K562 (cell line): ENCODE data around the gene IRF3. TPM values are rescaled to one million over a fixed set of nuclear protein-coding genes. Genes with fewer than 3 reads are reported as not detected.

Experiments
- ARID4B ChIP-seq: sonication (generic); formaldehyde crosslinking; IDR thresholded peaks from 2 replicates; pipeline ENCODE4 v1.8.0; 2022; ENCODE audit warnings: mild to moderate bottlenecking, missing genetic modification reagents
- ATF3 ChIP-seq, 2 experiments: fragments of 450-650 bp in 1 of 2; sonication (generic) in 1 of 2; formaldehyde crosslinking in 1 of 2; IDR thresholded peaks in 1 of 2; conservative IDR thresholded peaks in 1 of 2; 2 replicates each; pipeline versions ENCODE4 v1.6.1 to v1.8.1; 2016 to 2023; ENCODE audit warnings: mild to moderate bottlenecking in 2 of 2, moderate library complexity in 2 of 2, inconsistent platforms in 1 of 2, missing genetic modification reagents in 1 of 2
- CSDE1 ChIP-seq, 2 experiments: fragments of 450-650 bp; IDR thresholded peaks; 2 replicates each; pipeline ENCODE4 v1.6.1; 2016; ENCODE audit warnings: mild to moderate bottlenecking in 1 of 2
- KAT2B ChIP-seq: IDR thresholded peaks from one replicate; pipeline ENCODE4 v1.6.1; 2012; ENCODE audit warnings: low read depth, mild to moderate bottlenecking, control low read depth, inconsistent platforms, low read length, moderate library complexity
- NFRKB ChIP-seq: fragments of 450-650 bp; IDR thresholded peaks from 2 replicates; pipeline ENCODE4 v1.6.1; 2016; ENCODE audit warnings: low read depth
- USF2 ChIP-seq: sonication (generic); formaldehyde crosslinking; IDR thresholded peaks from 2 replicates; pipeline ENCODE4 v1.5.0; 2020; ENCODE audit warnings: missing genetic modification reagents
- ZNF217 ChIP-seq: sonication (generic); formaldehyde crosslinking; IDR thresholded peaks from 2 replicates; pipeline ENCODE4 v1.8.0; 2022; ENCODE audit warnings: mild to moderate bottlenecking, missing genetic modification reagents
- polyA plus RNA-seq, 8 experiments: library from polyadenylated mRNA; depleted of rRNA in 4 of 8; stranded (reverse) in 5 of 8; unstranded in 3 of 8; fragments of >200 nt; fragmentation: Nextera tagmentation in 2 of 8; fragmentation: Illumina TruSeq in 1 of 8; extraction: Ambion mirVana in 2 of 8; extraction: Trizol in 1 of 8; gene quantifications; 2 replicates each; pipeline versions ENCODE4 v1.2.1 to v1.2.3, GENCODE V29; 2011 to 2014; ENCODE audit warnings: inconsistent platforms in 1 of 8, missing spikeins in 1 of 8
- total RNA-seq, 7 experiments: library from RNA; depleted of rRNA in 6 of 7; stranded (reverse); fragments of >200 nt in 6 of 7; fragmentation: Illumina TruSeq in 2 of 7; extraction: Trizol in 2 of 7; gene quantifications; 2 replicates each; pipeline versions ENCODE4 v1.2.1 to v1.2.3, GENCODE V29; 2011 to 2021; ENCODE audit warnings: low replicate concordance in 1 of 7
- TF ChIP-seq, protein P1 (sequence below): fragments of 450-650 bp; IDR thresholded peaks from 2 replicates; pipeline ENCODE4 v1.6.1; 2017; ENCODE audit warnings: antibody characterized with exemption
- TF ChIP-seq, protein P2 (sequence below): fragments of 250-450 bp; sonication (Bioruptor Pico); IDR thresholded peaks from 2 replicates; pipeline ENCODE4 v1.5.0; 2020; ENCODE audit warnings: mild to moderate bottlenecking, borderline replicate concordance
- TF ChIP-seq, protein P3 (sequence below): fragments of 450-650 bp; IDR thresholded peaks from 2 replicates; pipeline ENCODE4 v1.6.1; 2014; ENCODE audit warnings: low read depth, mild to moderate bottlenecking, moderate library complexity, borderline replicate concordance
- TF ChIP-seq, protein P4 (sequence below), 2 experiments: fragments of 450-650 bp; conservative IDR thresholded peaks; 2 replicates each; pipeline ENCODE4 v1.6.1; 2017; ENCODE audit warnings: mild to moderate bottlenecking in 2 of 2, moderate library complexity in 2 of 2

Gene IRF3
- total and polyA plus RNA-seq, 9 of the 15 experiments (the other 6 are each of a cell fraction or from before 2014, with no cell fraction given): 7.5 to 145 (median 65.4) TPM

GRCh38 chr19:49712397-49712859 is 46.8 kb upstream of the IRF3 start (continued):
- TF ChIP-seq USF2 (CRISPR knock-in tag) (no peak), KAT2B (no peak), ATF3 (IDR thresholded peaks at IDR 0.05) (peak; percentile 72; the same call in 1 of the 2 replicates), ATF3 (CRISPR knock-in tag; conservative IDR thresholded peaks at IDR 0.05) (no peak), CSDE1 (IDR thresholded peaks at IDR 0.05) (no peak), NFRKB (no peak), ARID4B (CRISPR knock-in tag) (no peak), ZNF217 (CRISPR knock-in tag) (no peak)
- TF ChIP-seq, protein P1, sequence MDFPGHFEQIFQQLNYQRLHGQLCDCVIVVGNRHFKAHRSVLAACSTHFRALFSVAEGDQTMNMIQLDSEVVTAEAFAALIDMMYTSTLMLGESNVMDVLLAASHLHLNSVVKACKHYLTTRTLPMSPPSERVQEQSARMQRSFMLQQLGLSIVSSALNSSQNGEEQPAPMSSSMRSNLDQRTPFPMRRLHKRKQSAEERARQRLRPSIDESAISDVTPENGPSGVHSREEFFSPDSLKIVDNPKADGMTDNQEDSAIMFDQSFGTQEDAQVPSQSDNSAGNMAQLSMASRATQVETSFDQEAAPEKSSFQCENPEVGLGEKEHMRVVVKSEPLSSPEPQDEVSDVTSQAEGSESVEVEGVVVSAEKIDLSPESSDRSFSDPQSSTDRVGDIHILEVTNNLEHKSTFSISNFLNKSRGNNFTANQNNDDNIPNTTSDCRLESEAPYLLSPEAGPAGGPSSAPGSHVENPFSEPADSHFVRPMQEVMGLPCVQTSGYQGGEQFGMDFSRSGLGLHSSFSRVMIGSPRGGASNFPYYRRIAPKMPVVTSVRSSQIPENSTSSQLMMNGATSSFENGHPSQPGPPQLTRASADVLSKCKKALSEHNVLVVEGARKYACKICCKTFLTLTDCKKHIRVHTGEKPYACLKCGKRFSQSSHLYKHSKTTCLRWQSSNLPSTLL: no peak
- TF ChIP-seq, protein P2, sequence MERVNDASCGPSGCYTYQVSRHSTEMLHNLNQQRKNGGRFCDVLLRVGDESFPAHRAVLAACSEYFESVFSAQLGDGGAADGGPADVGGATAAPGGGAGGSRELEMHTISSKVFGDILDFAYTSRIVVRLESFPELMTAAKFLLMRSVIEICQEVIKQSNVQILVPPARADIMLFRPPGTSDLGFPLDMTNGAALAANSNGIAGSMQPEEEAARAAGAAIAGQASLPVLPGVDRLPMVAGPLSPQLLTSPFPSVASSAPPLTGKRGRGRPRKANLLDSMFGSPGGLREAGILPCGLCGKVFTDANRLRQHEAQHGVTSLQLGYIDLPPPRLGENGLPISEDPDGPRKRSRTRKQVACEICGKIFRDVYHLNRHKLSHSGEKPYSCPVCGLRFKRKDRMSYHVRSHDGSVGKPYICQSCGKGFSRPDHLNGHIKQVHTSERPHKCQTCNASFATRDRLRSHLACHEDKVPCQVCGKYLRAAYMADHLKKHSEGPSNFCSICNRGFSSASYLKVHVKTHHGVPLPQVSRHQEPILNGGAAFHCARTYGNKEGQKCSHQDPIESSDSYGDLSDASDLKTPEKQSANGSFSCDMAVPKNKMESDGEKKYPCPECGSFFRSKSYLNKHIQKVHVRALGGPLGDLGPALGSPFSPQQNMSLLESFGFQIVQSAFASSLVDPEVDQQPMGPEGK (CRISPR knock-in tag): no peak
- TF ChIP-seq, protein P3, sequence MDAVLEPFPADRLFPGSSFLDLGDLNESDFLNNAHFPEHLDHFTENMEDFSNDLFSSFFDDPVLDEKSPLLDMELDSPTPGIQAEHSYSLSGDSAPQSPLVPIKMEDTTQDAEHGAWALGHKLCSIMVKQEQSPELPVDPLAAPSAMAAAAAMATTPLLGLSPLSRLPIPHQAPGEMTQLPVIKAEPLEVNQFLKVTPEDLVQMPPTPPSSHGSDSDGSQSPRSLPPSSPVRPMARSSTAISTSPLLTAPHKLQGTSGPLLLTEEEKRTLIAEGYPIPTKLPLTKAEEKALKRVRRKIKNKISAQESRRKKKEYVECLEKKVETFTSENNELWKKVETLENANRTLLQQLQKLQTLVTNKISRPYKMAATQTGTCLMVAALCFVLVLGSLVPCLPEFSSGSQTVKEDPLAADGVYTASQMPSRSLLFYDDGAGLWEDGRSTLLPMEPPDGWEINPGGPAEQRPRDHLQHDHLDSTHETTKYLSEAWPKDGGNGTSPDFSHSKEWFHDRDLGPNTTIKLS: no peak
- TF ChIP-seq, protein P4, sequence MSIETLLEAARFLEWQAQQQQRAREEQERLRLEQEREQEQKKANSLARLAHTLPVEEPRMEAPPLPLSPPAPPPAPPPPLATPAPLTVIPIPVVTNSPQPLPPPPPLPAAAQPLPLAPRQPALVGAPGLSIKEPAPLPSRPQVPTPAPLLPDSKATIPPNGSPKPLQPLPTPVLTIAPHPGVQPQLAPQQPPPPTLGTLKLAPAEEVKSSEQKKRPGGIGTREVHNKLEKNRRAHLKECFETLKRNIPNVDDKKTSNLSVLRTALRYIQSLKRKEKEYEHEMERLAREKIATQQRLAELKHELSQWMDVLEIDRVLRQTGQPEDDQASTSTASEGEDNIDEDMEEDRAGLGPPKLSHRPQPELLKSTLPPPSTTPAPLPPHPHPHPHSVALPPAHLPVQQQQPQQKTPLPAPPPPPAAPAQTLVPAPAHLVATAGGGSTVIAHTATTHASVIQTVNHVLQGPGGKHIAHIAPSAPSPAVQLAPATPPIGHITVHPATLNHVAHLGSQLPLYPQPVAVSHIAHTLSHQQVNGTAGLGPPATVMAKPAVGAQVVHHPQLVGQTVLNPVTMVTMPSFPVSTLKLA (conservative IDR thresholded peaks at IDR 0.05): 0 out of 4 replicates have a peak, but pooled peaks of 1 of the 2 experiments have one; percentile 23
